Measurements from ENCODE around the gene NIN.
A peak's percentile ranks its signal among the peaks of the same experiment; 100 is the strongest.
"Not testable (repeated sequence)": the region's sequence is repeated elsewhere in the genome, so short reads cannot be mapped to it uniquely, and the experiment has no call there.

NIN gene

GRCh38 chr14:50820786-50821509 lies 10.0 kb downstream of the NIN start:
- no peak for DNase-seq (ENCODE audit: low read depth)

GRCh38 chr14:50819303-50819702 lies 11.7 kb downstream of the NIN start:
- not testable (repeated sequence) for DNase-seq (ENCODE audit: low read depth)

- DNase-seq (ENCODE audit: low read depth) = no peak
These were observed 14.4 kb downstream of the NIN start for GRCh38 chr14:50816395-50817047.

- DNase-seq (ENCODE audit: low read depth) = not testable (repeated sequence)
These were observed 15.4 kb downstream of the NIN start for GRCh38 chr14:50815526-50815925.

DNA sequence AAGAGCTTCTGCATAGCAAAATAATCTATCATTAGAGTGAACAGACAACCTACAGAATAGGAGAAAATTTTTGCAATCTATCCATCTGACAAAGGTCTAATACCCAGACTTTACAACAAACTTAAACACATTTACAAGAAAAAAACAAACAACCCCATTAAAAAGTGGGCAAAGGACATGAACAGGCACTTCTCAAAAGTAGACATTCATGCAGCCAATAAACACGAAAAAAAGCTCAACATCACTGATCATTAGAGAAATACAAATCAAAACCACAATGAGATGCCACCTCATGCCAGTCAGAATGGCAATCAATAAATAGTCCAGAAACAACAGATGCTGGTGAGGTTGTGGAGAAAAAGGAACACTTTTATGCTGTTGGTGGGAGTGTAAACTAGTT lies 15.9 kb downstream of the NIN start:
- not testable (repeated sequence) for DNase-seq (ENCODE audit: low read depth)

DNA sequence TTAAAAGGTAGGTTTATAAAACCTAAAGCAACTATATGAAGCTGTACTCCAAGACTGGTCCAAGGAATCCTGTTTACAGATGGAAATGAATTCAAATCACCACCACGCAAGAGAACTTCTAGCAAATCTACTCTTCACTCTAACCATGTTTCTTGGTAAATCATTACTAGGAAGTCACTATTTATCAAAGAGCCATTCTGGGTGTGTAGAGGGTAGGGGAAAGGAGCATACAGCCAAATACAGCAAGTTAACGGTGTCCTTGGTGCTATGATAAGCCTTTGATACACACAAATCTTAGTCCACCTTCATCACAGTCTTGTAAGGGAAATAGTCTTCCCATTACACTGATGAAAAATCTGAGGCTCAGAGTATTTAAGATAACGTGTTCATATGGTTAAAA lies 16.8 kb downstream of the NIN start:
- no peak for DNase-seq (ENCODE audit: low read depth)

DNA sequence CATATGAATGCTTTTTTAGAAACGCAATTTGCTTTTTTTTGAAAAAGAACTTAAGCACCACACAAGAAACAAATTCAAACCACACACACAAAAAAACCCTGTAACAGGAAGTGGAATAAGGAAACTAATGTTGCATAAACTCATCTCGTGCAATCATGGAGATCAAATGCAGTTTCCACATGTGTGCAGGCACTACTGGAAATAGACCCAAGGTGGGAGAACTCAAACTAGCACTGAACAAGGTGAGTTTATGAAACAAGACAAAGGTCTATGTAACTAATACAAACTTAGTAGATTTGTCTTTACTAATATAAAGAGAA lies 17.5 kb downstream of the NIN start:
- DNase-seq (ENCODE audit: low read depth) = no peak

- no peak for DNase-seq (ENCODE audit: low read depth)
These were observed 18.0 kb downstream of the NIN start for GRCh38 chr14:50812856-50813543.

DNA sequence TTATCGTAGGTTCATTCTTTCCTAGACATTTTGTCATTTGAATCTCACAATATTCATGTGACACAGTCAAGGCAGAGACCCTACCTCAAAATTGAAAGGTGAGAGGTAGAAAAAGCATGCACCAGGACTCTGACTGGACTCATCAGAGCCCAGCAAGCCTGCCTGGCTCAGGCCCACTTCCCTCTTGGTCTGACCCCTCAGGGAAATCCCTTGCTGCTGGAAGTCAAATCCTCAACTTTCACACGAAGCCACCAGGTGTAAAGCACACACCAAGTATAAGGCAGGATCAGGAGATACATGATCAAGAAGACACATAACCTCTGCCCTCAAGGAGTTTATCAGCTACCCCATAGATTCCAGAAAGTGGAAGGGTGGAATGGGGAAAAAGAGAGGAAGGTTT lies 18.8 kb downstream of the NIN start:
- DNase-seq (ENCODE audit: low read depth) = no peak

DNA sequence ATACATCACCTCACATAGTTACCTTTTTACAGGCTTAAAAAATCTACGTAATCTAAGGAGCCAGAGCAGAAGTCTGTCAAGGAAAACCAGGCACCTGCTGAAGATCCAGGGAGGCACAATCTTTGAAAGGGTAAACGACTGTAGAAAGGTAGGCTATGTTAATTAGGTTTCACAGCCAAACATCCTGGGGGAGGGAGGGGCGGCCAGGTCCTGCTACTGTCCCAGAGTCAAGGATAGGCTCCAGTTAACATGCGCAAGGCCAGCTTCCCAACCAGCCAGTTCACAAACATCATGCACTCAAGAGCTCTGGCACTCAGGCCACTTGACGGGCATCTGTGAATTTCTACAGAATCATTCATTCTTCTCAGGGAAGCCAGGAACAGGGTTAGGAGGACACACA lies 22.9 kb downstream of the NIN start:
- DNase-seq (ENCODE audit: low read depth) = no peak

GRCh38 chr14:50806241-50806933 lies 24.6 kb downstream of the NIN start:
- no peak for DNase-seq (ENCODE audit: low read depth)

- DNase-seq (ENCODE audit: low read depth) = no peak
These were observed 25.6 kb downstream of the NIN start for GRCh38 chr14:50805396-50805795.

DNA sequence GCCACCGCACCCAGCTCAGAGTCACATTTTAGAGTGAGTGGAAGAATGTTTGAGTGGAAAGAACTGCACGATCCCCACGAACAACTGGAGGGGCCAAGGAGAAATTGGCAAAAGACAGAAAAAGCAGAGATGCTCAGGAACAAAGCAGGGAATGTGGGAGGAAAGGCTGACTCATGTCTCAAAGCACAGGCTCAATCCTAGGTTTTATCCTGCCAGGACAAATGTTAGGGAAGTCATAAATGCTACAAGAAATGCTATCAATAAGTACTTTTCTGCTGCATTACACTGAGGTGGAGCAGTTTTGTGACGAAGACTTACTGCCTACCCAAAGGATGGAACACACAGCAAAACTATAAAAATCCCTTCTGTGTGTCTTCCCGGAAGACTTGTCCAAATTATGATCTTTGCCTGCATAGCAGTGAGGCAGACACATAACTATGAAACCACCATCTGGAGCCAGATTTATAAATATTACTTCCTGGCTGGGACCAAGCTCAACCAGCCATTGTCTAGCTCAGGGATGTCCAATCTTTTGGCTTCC lies 26.7 kb downstream of the NIN start:
- DNase-seq (ENCODE audit: low read depth) = peak; percentile 57

- no peak for DNase-seq (ENCODE audit: low read depth)
These were observed 29.3 kb downstream of the NIN start for GRCh38 chr14:50801706-50802105.

- DNase-seq (ENCODE audit: low read depth) = no peak
These were observed 30.9 kb downstream of the NIN start for GRCh38 chr14:50800032-50800431.

DNA sequence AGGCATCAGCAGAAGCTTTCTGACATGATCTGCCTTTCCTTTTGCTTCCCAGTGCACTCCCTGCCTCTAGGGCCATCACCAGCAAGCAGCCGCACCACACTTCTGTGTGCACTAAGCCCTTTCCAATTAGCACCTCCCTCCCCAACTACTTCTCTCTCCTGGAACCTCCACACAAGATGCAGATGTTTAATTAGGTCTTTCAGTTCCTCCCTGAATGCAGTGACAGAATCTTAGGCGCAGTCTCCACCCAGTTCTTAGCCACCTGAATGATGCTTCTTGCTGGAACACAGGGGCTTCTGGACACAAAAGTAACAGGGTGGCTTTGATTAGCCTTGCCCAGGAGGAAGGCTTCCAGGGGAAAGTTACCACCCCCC lies 32.9 kb downstream of the NIN start:
- DNase-seq (ENCODE audit: low read depth) = no peak

DNA sequence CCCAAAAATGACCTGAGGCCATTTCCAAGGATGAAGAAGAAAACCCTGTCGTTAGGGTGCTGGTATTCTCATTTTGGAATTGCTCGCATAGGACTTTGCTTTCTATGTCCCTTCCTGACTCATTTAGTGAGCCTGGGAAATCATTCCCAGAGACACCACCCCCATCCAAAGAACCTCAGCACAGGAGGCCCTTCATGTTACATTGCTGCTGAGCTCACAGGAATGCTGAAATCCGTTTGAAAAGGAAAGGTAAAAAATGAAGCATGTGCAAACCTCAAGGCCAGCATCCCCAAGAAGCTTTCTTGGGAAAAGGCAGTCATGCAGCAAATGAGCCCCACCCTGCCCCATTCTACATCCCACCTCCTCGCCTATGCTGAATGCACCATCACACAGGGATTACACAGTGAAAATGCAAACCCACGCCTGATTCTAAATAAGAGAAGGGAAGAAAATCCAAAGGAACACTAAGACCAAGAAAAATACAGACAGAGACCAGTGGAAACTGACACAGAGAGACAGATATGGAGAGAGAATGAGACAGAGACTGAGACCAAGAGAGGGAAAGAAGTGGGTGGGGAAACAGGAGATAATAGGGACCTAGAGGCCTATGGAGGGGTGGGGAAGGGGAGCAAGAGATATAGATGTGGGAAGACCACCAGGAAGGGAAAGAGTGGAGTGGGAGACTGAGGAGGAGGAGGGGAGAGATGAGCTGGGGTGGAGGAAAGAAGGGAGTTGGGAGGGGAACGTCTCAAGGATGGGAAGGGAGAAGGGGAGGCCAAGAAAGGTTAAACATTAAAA lies 33.5 kb downstream of the NIN start:
- DNase-seq (ENCODE audit: low read depth) = no peak

- no peak for DNase-seq (ENCODE audit: low read depth)
These were observed 34.6 kb downstream of the NIN start for GRCh38 chr14:50796390-50796789.

DNA sequence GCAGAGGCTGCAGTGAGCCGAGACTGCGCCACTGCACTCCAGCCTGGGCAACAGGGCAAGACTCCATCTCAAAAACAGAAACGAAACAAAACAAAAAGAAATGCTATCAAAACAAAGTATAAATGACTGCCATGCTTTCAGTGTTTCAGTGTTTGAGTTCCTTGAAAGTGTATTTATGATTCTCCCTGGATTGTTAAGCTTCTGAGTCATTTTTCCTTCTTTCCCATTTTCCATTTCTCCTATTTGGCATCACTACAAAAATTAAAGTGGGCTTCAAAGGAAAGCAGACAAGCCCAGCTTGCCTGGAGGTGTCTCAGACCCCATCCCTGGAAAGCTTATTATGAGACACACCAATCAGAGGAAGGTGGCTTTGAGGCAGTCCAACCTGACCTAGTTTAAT lies 35.1 kb downstream of the NIN start:
- no peak for DNase-seq (ENCODE audit: low read depth)

DNA sequence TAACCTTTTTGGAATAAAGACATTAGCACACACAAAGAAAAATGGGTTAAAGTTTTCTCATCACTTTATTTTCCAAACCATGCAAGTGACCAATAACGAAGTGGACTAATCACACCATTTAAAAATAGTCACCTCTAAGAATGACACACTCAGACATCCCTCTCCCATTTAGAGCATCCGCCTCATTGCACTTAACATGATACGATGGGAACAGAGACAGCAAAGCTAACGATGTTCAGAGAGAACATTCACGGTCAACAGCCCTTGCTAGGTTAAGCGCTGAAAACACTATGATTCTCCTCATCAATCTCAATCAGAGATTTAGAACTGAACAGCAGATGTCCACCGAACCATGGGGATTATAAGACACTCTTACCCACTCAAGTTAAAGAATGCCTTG lies 35.8 kb downstream of the NIN start:
- no peak for DNase-seq (ENCODE audit: low read depth)

DNA sequence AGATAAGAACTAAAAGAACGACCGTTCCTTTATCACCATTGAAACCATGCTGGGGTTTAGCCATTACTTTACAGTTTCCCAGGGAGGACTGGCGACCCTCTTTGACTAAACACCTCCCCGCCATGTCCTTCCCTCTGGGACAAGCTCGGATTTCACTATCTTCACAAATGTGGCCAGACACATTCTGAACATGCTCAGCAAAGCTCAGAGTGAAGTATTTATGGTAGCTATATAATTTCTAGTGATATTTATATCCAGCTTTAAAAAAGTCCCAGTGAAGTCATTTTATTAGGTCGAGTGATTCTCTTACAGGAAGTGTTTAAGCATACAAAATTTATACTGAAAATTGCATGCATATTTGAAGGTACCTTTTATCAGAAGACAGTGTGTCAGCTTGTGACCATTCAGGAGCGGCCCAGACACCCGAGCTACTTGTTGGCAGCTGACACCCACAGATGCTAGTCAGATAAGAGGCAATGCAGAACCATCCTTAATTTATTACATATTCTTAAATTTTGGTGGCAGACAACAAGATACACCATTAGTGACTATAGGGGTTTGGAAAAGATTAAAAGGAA lies 36.8 kb downstream of the NIN start:
- DNase-seq (ENCODE audit: low read depth) = no peak
